Activated T-helper 1 cell treated with anti-CD3 and anti-CD28 coated beads, Interleukin-12 subunit alpha, Interleukin-12 subunit beta, Interleukin-2, Interleukin-4 antibody, amounts not matched to agents 30 ng/mL and 10 ng/mL and 1 ng/mL, durations not matched to agents 14 hours and 24 hours and 36 hours (primary cell): ENCODE data around the gene UST. TPM values are rescaled to one million over a fixed set of nuclear protein-coding genes. Genes with fewer than 3 reads are reported as not detected.
A peak's percentile ranks its signal among the peaks of the same experiment; 100 is the strongest.

Experiments used
- DNase-seq: peaks from one replicate; pipeline ENCODE4 v3.0.0; 2021; ENCODE audit warnings: low spot score
- H3K27ac Mint-ChIP-seq: one replicate; pipeline ENCODE4 v1.8.0; 2021; ENCODE audit warnings: mild to moderate bottlenecking, mixed read lengths
- H3K27me3 Mint-ChIP-seq: one replicate; pipeline ENCODE4 v1.8.0; 2022; ENCODE audit warnings: mild to moderate bottlenecking, moderate library complexity, mixed read lengths; ENCODE audit not compliant: insufficient read depth
- H3K36me3 Mint-ChIP-seq: one replicate; pipeline ENCODE4 v1.8.0; 2021; ENCODE audit warnings: low read depth, mixed read lengths
- H3K4me1 Mint-ChIP-seq: one replicate; pipeline ENCODE4 v1.8.0; 2021; ENCODE audit warnings: low read depth, mixed read lengths
- H3K4me3 Mint-ChIP-seq: one replicate; pipeline ENCODE4 v1.8.0; 2021; ENCODE audit warnings: mild to moderate bottlenecking, moderate library complexity, mixed read lengths
- H3K9me3 Mint-ChIP-seq: one replicate; pipeline ENCODE4 v1.8.0; 2021; ENCODE audit warnings: mixed read lengths
- intact Hi-C: fragments of 100-400 bp; cut with micrococcal nuclease; formaldehyde crosslinking; loops from one replicate; pipeline ENCODE4 v1.15.1; 2024
- total RNA-seq: library from RNA; stranded (reverse); gene quantifications from 2 replicates; pipeline ENCODE4 v1.2.3, GENCODE V29; 2022

Gene UST
- total RNA-seq, 1 donor from 2014 or later, result 0.49 TPM

- no peak for DNase-seq
- Mint-ChIP-seq H3K9me3 (peaks cover 5% of the 10 kb centered on the region), H3K27me3 (no peaks in the 10 kb centered on the region), H3K4me1 (peaks cover 94% of the 10 kb centered on the region), H3K4me3 (peak overlapping the region; percentile 80), H3K36me3 (peaks cover 17% of the 10 kb centered on the region), H3K27ac (peak overlapping the region; percentile 92)
- intact Hi-C loops, result loop anchor here (5.0 kb wide), 1 partner anchor 188 kb away; no protein-coding TSS in a partner anchor
Measured at GRCh38 chr6:149084026-149084425, 337.2 kb downstream of the UST start.

- peaks cover 5% of the 10 kb centered on the region for H3K9me3 Mint-ChIP-seq
- peaks cover 18% of the 10 kb centered on the region for H3K36me3 Mint-ChIP-seq
- peak overlapping the region; percentile 80 for H3K4me3 Mint-ChIP-seq
- H3K4me1 Mint-ChIP-seq, result peaks cover 91% of the 10 kb centered on the region
- no peak for DNase-seq
- peak overlapping the region; percentile 92 for H3K27ac Mint-ChIP-seq
- H3K27me3 Mint-ChIP-seq, result no peaks in the 10 kb centered on the region
- intact Hi-C loops, result loop anchor here (1.0 to 5.0 kb wide), 2 partner anchors 9 to 187 kb away; no protein-coding TSS in a partner anchor
Measured at GRCh38 chr6:149084808-149085556, 338.2 kb downstream of the UST start.

- H3K4me1 Mint-ChIP-seq, result peaks cover 92% of the 10 kb centered on the region
- intact Hi-C loops, result loop anchor here (1.0 kb wide), 1 partner anchor 9 kb away; no protein-coding TSS in a partner anchor
- no peaks in the 10 kb centered on the region for H3K27me3 Mint-ChIP-seq
- peaks cover 5% of the 10 kb centered on the region for H3K9me3 Mint-ChIP-seq
- H3K36me3 Mint-ChIP-seq, result peaks cover 18% of the 10 kb centered on the region
- no peak for DNase-seq
- peak overlapping the region; percentile 92 for H3K27ac Mint-ChIP-seq
- H3K4me3 Mint-ChIP-seq, result peak overlapping the region; percentile 80
Measured at GRCh38 chr6:149085557-149085938, 338.7 kb downstream of the UST start.

- Mint-ChIP-seq H3K27me3 (no peaks in the 10 kb centered on the region), H3K4me1 (peaks cover 89% of the 10 kb centered on the region), H3K27ac (peak overlapping the region; percentile 92), H3K4me3 (peak overlapping the region; percentile 80), H3K36me3 (peaks cover 16% of the 10 kb centered on the region), H3K9me3 (peaks cover 5% of the 10 kb centered on the region)
- intact Hi-C loops, result no loop called here
- no peak for DNase-seq
Measured at GRCh38 chr6:149086363-149086762, 339.5 kb downstream of the UST start.

- intact Hi-C loops, result no loop called here
- H3K9me3 Mint-ChIP-seq, result peaks cover 5% of the 10 kb centered on the region
- no peaks in the 10 kb centered on the region for H3K27me3 Mint-ChIP-seq
- DNase-seq, result no peak
- no peak overlapping the region for H3K4me3 Mint-ChIP-seq
- peaks cover 18% of the 10 kb centered on the region for H3K36me3 Mint-ChIP-seq
- peaks cover 83% of the 10 kb centered on the region for H3K4me1 Mint-ChIP-seq
- peak overlapping the region; percentile 51 for H3K27ac Mint-ChIP-seq
Measured at GRCh38 chr6:149087898-149088297, 341.1 kb downstream of the UST start.

GRCh38 chr6:149088361-149088760 is 341.5 kb downstream of the UST start:
- intact Hi-C loops, result no loop called here
- DNase-seq, result no peak
- Mint-ChIP-seq H3K9me3 (peaks cover 5% of the 10 kb centered on the region), H3K27me3 (no peaks in the 10 kb centered on the region), H3K27ac (peak overlapping the region; percentile 15), H3K4me1 (peaks cover 83% of the 10 kb centered on the region), H3K36me3 (peaks cover 20% of the 10 kb centered on the region), H3K4me3 (no peak overlapping the region)

- DNase-seq, result no peak
- Mint-ChIP-seq H3K36me3 (peaks cover 23% of the 10 kb centered on the region), H3K4me3 (no peak overlapping the region), H3K9me3 (peaks cover 5% of the 10 kb centered on the region), H3K4me1 (peaks cover 83% of the 10 kb centered on the region), H3K27me3 (no peaks in the 10 kb centered on the region), H3K27ac (peak overlapping the region; percentile 76)
- intact Hi-C loops, result no loop called here
Measured at GRCh38 chr6:149089510-149089909, 342.7 kb downstream of the UST start.

GRCh38 chr6:149090937-149091336 is 344.1 kb downstream of the UST start:
- intact Hi-C loops, result no loop called here
- peaks cover 5% of the 10 kb centered on the region for H3K9me3 Mint-ChIP-seq
- no peak overlapping the region for H3K4me3 Mint-ChIP-seq
- no peaks in the 10 kb centered on the region for H3K27me3 Mint-ChIP-seq
- peaks cover 83% of the 10 kb centered on the region for H3K4me1 Mint-ChIP-seq
- peak overlapping the region; percentile 77 for H3K27ac Mint-ChIP-seq
- no peak for DNase-seq
- H3K36me3 Mint-ChIP-seq, result peaks cover 22% of the 10 kb centered on the region

- no peak for DNase-seq
- H3K4me3 Mint-ChIP-seq, result peak overlapping the region; percentile 64
- no peaks in the 10 kb centered on the region for H3K27me3 Mint-ChIP-seq
- peaks cover 13% of the 10 kb centered on the region for H3K9me3 Mint-ChIP-seq
- peaks cover 81% of the 10 kb centered on the region for H3K4me1 Mint-ChIP-seq
- peaks cover 21% of the 10 kb centered on the region for H3K36me3 Mint-ChIP-seq
- intact Hi-C loops, result loop anchor here (1.0 to 2.0 kb wide), 7 partner anchors 8 to 225 kb away; no protein-coding TSS in a partner anchor
- peak overlapping the region; percentile 88 for H3K27ac Mint-ChIP-seq
Measured at GRCh38 chr6:149093643-149094042, 346.8 kb downstream of the UST start.

GRCh38 chr6:149094156-149094555 is 347.3 kb downstream of the UST start:
- H3K27me3 Mint-ChIP-seq, result no peaks in the 10 kb centered on the region
- peaks cover 78% of the 10 kb centered on the region for H3K4me1 Mint-ChIP-seq
- H3K4me3 Mint-ChIP-seq, result peak overlapping the region; percentile 64
- intact Hi-C loops, result loop anchor here (1.0 to 2.0 kb wide), 7 partner anchors 9 to 224 kb away; no protein-coding TSS in a partner anchor
- no peak for DNase-seq
- H3K27ac Mint-ChIP-seq, result peak overlapping the region; percentile 88
- H3K9me3 Mint-ChIP-seq, result peaks cover 18% of the 10 kb centered on the region
- H3K36me3 Mint-ChIP-seq, result peaks cover 25% of the 10 kb centered on the region

- Mint-ChIP-seq H3K27ac (peak overlapping the region; percentile 88), H3K4me1 (peaks cover 72% of the 10 kb centered on the region), H3K27me3 (no peaks in the 10 kb centered on the region), H3K36me3 (peaks cover 24% of the 10 kb centered on the region), H3K9me3 (peaks cover 24% of the 10 kb centered on the region), H3K4me3 (peak overlapping the region; percentile 64)
- intact Hi-C loops, result loop anchor here (1.0 to 2.0 kb wide), 9 partner anchors 10 to 223 kb away; no protein-coding TSS in a partner anchor
- DNase-seq, result no peak
Measured at GRCh38 chr6:149094934-149095351, 348.1 kb downstream of the UST start.

GRCh38 chr6:149095842-149096241 is 349.0 kb downstream of the UST start:
- intact Hi-C loops, result loop anchor here (1.0 to 2.0 kb wide), 5 partner anchors 15 to 139 kb away; no protein-coding TSS in a partner anchor
- H3K27ac Mint-ChIP-seq, result peak overlapping the region; percentile 88
- peak overlapping the region; percentile 25 for H3K4me3 Mint-ChIP-seq
- H3K4me1 Mint-ChIP-seq, result peaks cover 63% of the 10 kb centered on the region
- peaks cover 33% of the 10 kb centered on the region for H3K9me3 Mint-ChIP-seq
- peaks cover 30% of the 10 kb centered on the region for H3K36me3 Mint-ChIP-seq
- peak; percentile 33 for DNase-seq
- H3K27me3 Mint-ChIP-seq, result no peaks in the 10 kb centered on the region

GRCh38 chr6:149097794-149098193 is 351.0 kb downstream of the UST start:
- H3K27me3 Mint-ChIP-seq, result no peaks in the 10 kb centered on the region
- peaks cover 40% of the 10 kb centered on the region for H3K36me3 Mint-ChIP-seq
- peak overlapping the region; percentile 41 for H3K27ac Mint-ChIP-seq
- no peak for DNase-seq
- H3K4me3 Mint-ChIP-seq, result no peak overlapping the region
- H3K4me1 Mint-ChIP-seq, result peaks cover 60% of the 10 kb centered on the region
- peaks cover 50% of the 10 kb centered on the region for H3K9me3 Mint-ChIP-seq
- intact Hi-C loops, result no loop called here
